B cell (primary cell): ENCODE measurements around the gene ADAMTS14.

ENCODE experiments used
- CTCF ChIP-seq: fragments of 200-600 bp; IDR thresholded peaks from one replicate; pipeline ENCODE4 v1.8.0; 2022; ENCODE audit warnings: antibody characterized with exemption, mild to moderate bottlenecking
- EZH2 ChIP-seq: IDR thresholded peaks from 2 replicates; pipeline ENCODE4 v1.6.1; 2012; ENCODE audit warnings: borderline replicate concordance, low read depth, mild to moderate bottlenecking, moderate library complexity, low read length; ENCODE audit not compliant: insufficient read depth, poor library complexity, severe bottlenecking

- TF ChIP-seq CTCF (no peak), EZH2 (no peak)
Observed at GRCh38 chr10:70677620-70678249, 5.4 kb downstream of the ADAMTS14 start.
